Measurements from ENCODE around the gene MGRN1. TPM values are rescaled to one million over a fixed set of nuclear protein-coding genes. Genes with fewer than 3 reads are reported as not detected.

MGRN1 gene
- total RNA-seq, 1 donor: 93.2 TPM

GRCh38 chr16:4667203-4667963 is 42.8 kb downstream of the MGRN1 start:
- DNase-seq (ENCODE audit: low read depth in 2 of 3, low spot score in 2 of 3): no peak

GRCh38 chr16:4668313-4668960 is 43.8 kb downstream of the MGRN1 start:
- no peak for DNase-seq (ENCODE audit: low read depth in 2 of 3, low spot score in 2 of 3)

GRCh38 chr16:4673387-4674046 is 48.9 kb downstream of the MGRN1 start:
- no peak for DNase-seq (ENCODE audit: low read depth in 2 of 3, low spot score in 2 of 3)

- no peak for DNase-seq (ENCODE audit: low read depth in 2 of 3, low spot score in 2 of 3)
Observed at GRCh38 chr16:4674926-4675530, 50.4 kb downstream of the MGRN1 start.

GRCh38 chr16:4675864-4676786 is 51.5 kb downstream of the MGRN1 start:
- peak in 2 of 3 donors; percentile 32 to 48 for DNase-seq (ENCODE audit: low read depth in 2 of 3, low spot score in 2 of 3)

- DNase-seq (ENCODE audit: low read depth in 2 of 3, low spot score in 2 of 3): no peak
Observed at GRCh38 chr16:4676831-4677230, 52.2 kb downstream of the MGRN1 start.

- DNase-seq (ENCODE audit: low read depth in 2 of 3, low spot score in 2 of 3): no peak
Observed at GRCh38 chr16:4677390-4677789, 52.8 kb downstream of the MGRN1 start.

- no peak for DNase-seq (ENCODE audit: low read depth in 2 of 3, low spot score in 2 of 3)
Observed at GRCh38 chr16:4677994-4678393, 53.4 kb downstream of the MGRN1 start.

- DNase-seq (ENCODE audit: low read depth in 2 of 3, low spot score in 2 of 3): no peak
Observed at GRCh38 chr16:4678596-4678995, 54.0 kb downstream of the MGRN1 start.

- no peak for DNase-seq (ENCODE audit: low read depth in 2 of 3, low spot score in 2 of 3)
Observed at GRCh38 chr16:4679156-4679849, 54.7 kb downstream of the MGRN1 start.

- no peak for DNase-seq (ENCODE audit: low read depth in 2 of 3, low spot score in 2 of 3)
Observed at GRCh38 chr16:4679850-4680636, 55.4 kb downstream of the MGRN1 start.

- DNase-seq (ENCODE audit: low read depth in 2 of 3, low spot score in 2 of 3): no peak
Observed at GRCh38 chr16:4680673-4681470, 56.2 kb downstream of the MGRN1 start.

GRCh38 chr16:4681471-4682083 is 57.0 kb downstream of the MGRN1 start:
- DNase-seq (ENCODE audit: low read depth in 2 of 3, low spot score in 2 of 3): no peak

- DNase-seq (ENCODE audit: low read depth in 2 of 3, low spot score in 2 of 3): no peak
Observed at GRCh38 chr16:4682084-4682591, 57.5 kb downstream of the MGRN1 start.

GRCh38 chr16:4682616-4683254 is 58.1 kb downstream of the MGRN1 start:
- DNase-seq (ENCODE audit: low read depth in 2 of 3, low spot score in 2 of 3): peak in 1 of 3 donors; percentile 39

GRCh38 chr16:4683255-4684057 is 58.8 kb downstream of the MGRN1 start:
- no peak for DNase-seq (ENCODE audit: low read depth in 2 of 3, low spot score in 2 of 3)

All from hematopoietic multipotent progenitor cell (in vitro differentiated cells).